Measurements from ENCODE around the gene ARHGAP24. TPM values are rescaled to one million over a fixed set of nuclear protein-coding genes. Genes with fewer than 3 reads are reported as not detected.
"Not testable (repeated sequence)": the region's sequence is repeated elsewhere in the genome, so short reads cannot be mapped to it uniquely, and the experiment has no call there.

Gene ARHGAP24
- total and polyA plus RNA-seq, 7 donors: 0.46 to 40.4 (median 23.1) TPM

DNA sequence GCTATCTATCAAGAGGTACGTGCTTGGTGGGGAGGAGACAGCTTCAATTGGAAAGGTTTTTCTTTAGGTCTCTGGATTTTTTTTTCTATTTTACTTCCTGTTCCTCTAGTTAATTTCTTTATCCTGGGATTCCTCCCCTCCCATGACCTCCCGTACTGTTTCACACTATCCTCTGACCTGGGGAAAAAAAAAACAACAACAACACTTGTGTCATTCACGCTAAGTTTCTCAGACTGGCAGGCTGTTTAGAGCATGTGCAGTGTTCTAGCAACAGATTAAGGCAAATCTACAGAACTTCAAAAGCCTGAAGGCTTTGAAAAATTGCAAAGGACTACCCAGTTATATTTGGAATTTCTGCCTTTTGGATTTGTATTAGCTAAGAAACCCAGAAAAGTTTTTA, 358.4 kb downstream of the ARHGAP24 start:
- Histone ChIP-seq H3K27ac (no peak overlapping the region), H3K27me3 (no peaks in the 10 kb centered on the region), H3K9me3 (no peaks in the 10 kb centered on the region), H3K36me3 (no peaks in the 10 kb centered on the region), H3K4me3 (no peak overlapping the region), H3K4me1 (peaks cover 0 to 28% (median 9%) of the 10 kb centered on the region in 4 donors)
- no peak for DNase-seq
- WGBS, 2 donors: 16 to 42% methylated on average over 3 of the region's 3 CpGs
- intact Hi-C loops (cut with DNase I): no loop called here
- TF ChIP-seq POLR2A (IDR thresholded peaks at IDR 0.05) (no peak), EP300 (IDR thresholded peaks at IDR 0.05) (no peak), POLR2AphosphoS5 (IDR thresholded peaks at IDR 0.05) (no peak), CTCF (IDR thresholded peaks at IDR 0.05) (no peak)

- Histone ChIP-seq H3K36me3 (no peaks in the 10 kb centered on the region), H3K4me1 (peaks cover 0 to 16% (median 6%) of the 10 kb centered on the region in 4 donors), H3K4me3 (no peak overlapping the region), H3K9me3 (no peaks in the 10 kb centered on the region), H3K27ac (no peak overlapping the region), H3K27me3 (no peaks in the 10 kb centered on the region)
- intact Hi-C loops (cut with DNase I): no loop called here
- DNase-seq: no peak
- 96 to 98% methylated on average over 6 of the region's 6 CpGs for WGBS, 2 donors
- TF ChIP-seq EP300 (IDR thresholded peaks at IDR 0.05) (no peak), CTCF (IDR thresholded peaks at IDR 0.05) (no peak), POLR2AphosphoS5 (IDR thresholded peaks at IDR 0.05) (no peak)
These were observed 360.0 kb downstream of the ARHGAP24 start for GRCh38 chr4:85834934-85835333.

GRCh38 chr4:85836588-85837438, 361.9 kb downstream of the ARHGAP24 start:
- no peak overlapping the region for H3K4me3 ChIP-seq
- intact Hi-C loops (cut with DNase I): no loop called here
- no peaks in the 10 kb centered on the region for H3K27me3 ChIP-seq
- TF ChIP-seq POLR2A (IDR thresholded peaks at IDR 0.05) (no peak), CTCF (IDR thresholded peaks at IDR 0.05) (no peak), EP300 (IDR thresholded peaks at IDR 0.05) (no peak)
- H3K4me1 ChIP-seq: peaks cover 0 to 19% (median 10%) of the 10 kb centered on the region in 4 donors
- WGBS, 2 donors: 90% methylated on average over 3 of the region's 3 CpGs
- no peak for DNase-seq
- no peaks in the 10 kb centered on the region for H3K36me3 ChIP-seq
- no peaks in the 10 kb centered on the region for H3K9me3 ChIP-seq
- H3K27ac ChIP-seq: no peak overlapping the region

GRCh38 chr4:85837439-85837733, 362.4 kb downstream of the ARHGAP24 start:
- intact Hi-C loops (cut with DNase I): no loop called here
- no peak for TF ChIP-seq CTCF (IDR thresholded peaks at IDR 0.05)
- TF ChIP-seq POLR2AphosphoS5 (IDR thresholded peaks at IDR 0.05): no peak
- no peak for TF ChIP-seq EP300 (IDR thresholded peaks at IDR 0.05)
- TF ChIP-seq POLR2A (IDR thresholded peaks at IDR 0.05): no peak
- WGBS, 2 donors: 76 to 80% methylated on average over 4 of the region's 4 CpGs
- H3K4me1 ChIP-seq: peaks cover 0 to 25% (median 14%) of the 10 kb centered on the region in 4 donors
- no peaks in the 10 kb centered on the region for H3K27me3 ChIP-seq
- H3K9me3 ChIP-seq: no peaks in the 10 kb centered on the region
- H3K36me3 ChIP-seq: no peaks in the 10 kb centered on the region
- no peak overlapping the region for H3K27ac ChIP-seq
- no peak overlapping the region for H3K4me3 ChIP-seq
- DNase-seq: no peak

DNA sequence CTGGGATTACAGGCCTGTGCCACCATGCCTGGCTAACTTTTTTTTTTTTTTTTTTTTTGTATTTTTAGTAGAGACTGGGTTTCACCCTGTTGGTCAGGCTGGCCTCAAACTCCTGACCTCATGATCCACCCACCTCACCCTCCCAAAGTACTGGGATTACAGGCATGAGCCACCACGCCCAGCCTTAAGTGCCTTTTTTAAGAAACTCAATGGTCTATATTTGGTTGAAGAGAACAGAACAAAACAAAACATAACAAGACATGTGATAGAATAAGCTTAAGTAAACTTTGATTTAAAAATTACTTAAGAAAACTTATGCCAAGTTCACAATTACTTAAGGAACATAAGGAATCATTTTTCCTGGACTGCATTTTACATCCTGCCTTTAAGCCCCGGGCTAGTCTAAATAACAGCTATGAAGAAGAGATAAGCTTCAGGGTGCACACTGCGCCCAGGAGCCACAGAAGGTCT, 365.1 kb downstream of the ARHGAP24 start:
- H3K4me3 ChIP-seq; H3K27me3 ChIP-seq; intact Hi-C loops (cut with DNase I); H3K36me3 ChIP-seq; H3K9me3 ChIP-seq; H3K27ac ChIP-seq; DNase-seq: not testable (repeated sequence)
- 61 to 77% methylated on average over 3 of the region's 3 CpGs for WGBS, 2 donors
- peaks cover 0 to 29% (median 15%) of the 10 kb centered on the region in 4 donors for H3K4me1 ChIP-seq
